ENCODE results near the gene GP9.

GP9 gene

DNA sequence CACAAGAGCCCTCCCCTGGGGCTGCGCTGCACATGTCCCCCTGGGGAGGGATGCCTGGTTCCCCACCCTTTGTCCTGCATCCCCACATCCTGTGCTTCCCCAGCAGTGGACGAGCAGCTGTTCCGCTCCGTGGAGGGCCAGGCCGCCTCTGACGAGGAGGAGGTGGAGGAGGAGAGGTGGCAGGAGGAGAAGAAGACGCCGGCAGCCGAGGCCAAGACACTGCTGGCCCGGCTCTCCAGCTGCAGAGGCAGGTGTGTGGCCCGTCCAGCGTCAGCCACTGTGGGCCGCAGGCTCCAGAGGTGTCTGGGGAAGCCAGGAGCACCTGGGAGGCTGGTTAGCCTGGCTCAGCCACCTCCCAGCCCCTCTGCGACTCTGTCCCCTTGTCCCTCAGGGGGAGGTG, 27.9 kb upstream of the GP9 start:
- TF ChIP-seq TAF1 (IDR thresholded peaks at IDR 0.05; ENCODE audit: borderline replicate concordance, insufficient read depth, low read length), result no peak
- TF ChIP-seq, protein P1, sequence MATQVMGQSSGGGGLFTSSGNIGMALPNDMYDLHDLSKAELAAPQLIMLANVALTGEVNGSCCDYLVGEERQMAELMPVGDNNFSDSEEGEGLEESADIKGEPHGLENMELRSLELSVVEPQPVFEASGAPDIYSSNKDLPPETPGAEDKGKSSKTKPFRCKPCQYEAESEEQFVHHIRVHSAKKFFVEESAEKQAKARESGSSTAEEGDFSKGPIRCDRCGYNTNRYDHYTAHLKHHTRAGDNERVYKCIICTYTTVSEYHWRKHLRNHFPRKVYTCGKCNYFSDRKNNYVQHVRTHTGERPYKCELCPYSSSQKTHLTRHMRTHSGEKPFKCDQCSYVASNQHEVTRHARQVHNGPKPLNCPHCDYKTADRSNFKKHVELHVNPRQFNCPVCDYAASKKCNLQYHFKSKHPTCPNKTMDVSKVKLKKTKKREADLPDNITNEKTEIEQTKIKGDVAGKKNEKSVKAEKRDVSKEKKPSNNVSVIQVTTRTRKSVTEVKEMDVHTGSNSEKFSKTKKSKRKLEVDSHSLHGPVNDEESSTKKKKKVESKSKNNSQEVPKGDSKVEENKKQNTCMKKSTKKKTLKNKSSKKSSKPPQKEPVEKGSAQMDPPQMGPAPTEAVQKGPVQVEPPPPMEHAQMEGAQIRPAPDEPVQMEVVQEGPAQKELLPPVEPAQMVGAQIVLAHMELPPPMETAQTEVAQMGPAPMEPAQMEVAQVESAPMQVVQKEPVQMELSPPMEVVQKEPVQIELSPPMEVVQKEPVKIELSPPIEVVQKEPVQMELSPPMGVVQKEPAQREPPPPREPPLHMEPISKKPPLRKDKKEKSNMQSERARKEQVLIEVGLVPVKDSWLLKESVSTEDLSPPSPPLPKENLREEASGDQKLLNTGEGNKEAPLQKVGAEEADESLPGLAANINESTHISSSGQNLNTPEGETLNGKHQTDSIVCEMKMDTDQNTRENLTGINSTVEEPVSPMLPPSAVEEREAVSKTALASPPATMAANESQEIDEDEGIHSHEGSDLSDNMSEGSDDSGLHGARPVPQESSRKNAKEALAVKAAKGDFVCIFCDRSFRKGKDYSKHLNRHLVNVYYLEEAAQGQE (IDR thresholded peaks at IDR 0.05; ENCODE audit: insufficient read depth in 1 of 2, low read depth in 2 of 2, low read length in 2 of 2), result no peak
- TF ChIP-seq FOXP2 (optimal IDR thresholded peaks at IDR 0.05; ENCODE audit: borderline replicate concordance, extremely low read depth, extremely low read length, insufficient read depth), result no peak
- no peak for TF ChIP-seq SIN3A (IDR thresholded peaks at IDR 0.05; ENCODE audit: borderline replicate concordance, insufficient read depth, low read length)
- TF ChIP-seq POLR2AphosphoS5 (IDR thresholded peaks at IDR 0.05; ENCODE audit: low read depth, low read length), result no peak

DNA sequence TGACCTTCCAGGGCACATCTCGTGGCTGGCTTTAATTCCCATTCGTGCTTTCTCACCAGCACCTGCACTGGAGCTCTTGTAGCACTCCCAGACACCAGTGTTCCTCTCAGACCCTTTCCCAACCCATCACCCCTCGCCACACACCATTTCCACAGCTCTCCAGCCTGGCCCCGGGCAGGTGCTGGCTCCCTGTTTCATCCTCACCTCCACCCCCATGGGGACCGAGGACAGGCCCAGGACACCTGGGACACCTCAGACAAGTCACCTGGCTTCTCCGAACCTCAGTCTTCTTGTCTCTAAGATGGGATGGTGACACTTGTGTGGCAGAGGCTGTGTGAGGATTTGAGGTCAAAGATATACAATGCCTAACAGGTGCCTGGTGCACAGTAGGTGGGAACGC, 27.4 kb upstream of the GP9 start:
- TF ChIP-seq TAF1 (IDR thresholded peaks at IDR 0.05; ENCODE audit: borderline replicate concordance, insufficient read depth, low read length) (no peak), FOXP2 (optimal IDR thresholded peaks at IDR 0.05; ENCODE audit: borderline replicate concordance, extremely low read depth, extremely low read length, insufficient read depth) (no peak), SIN3A (IDR thresholded peaks at IDR 0.05; ENCODE audit: borderline replicate concordance, insufficient read depth, low read length) (no peak), POLR2AphosphoS5 (IDR thresholded peaks at IDR 0.05; ENCODE audit: low read depth, low read length) (no peak)

DNA sequence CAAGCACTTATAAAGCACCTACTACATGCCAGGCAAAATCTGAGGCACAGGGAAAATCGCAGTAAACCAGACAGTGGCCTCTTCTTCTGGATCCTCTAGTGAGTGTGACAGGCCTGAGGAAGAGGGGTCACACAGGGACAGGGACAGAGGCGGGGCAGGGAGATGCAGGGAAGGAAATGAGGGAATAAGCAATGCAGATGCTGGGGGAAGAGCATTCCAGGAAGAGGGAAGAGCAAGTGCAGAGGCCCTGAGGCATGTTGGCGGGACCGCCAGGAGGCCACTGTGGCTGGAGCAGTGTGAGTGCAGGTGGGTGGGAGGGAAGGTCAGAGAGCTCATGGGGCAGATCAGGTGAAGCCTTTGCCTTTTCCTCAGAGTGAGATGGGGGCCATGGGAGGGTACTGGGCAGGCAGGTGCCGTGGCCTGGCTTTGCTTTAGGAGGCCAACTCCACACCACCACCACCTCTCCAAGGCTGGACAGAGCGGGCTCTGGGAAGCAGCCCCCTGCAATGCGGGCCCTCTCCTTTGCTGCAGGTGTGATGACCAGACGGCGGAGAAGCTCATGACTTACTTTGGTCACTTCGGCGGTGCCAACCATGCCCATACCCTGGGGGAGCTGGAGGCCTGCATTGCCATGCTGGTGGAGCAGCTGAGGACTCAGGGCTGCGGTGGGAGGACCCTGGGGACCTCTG, 26.8 kb upstream of the GP9 start:
- no peak for TF ChIP-seq POLR2AphosphoS5 (IDR thresholded peaks at IDR 0.05; ENCODE audit: low read depth, low read length)
- TF ChIP-seq, protein P1 (IDR thresholded peaks at IDR 0.05; ENCODE audit: insufficient read depth in 1 of 2, low read depth in 2 of 2, low read length in 2 of 2), result no peak
- no peak for TF ChIP-seq FOXP2 (optimal IDR thresholded peaks at IDR 0.05; ENCODE audit: borderline replicate concordance, extremely low read depth, extremely low read length, insufficient read depth)
- TF ChIP-seq TAF1 (IDR thresholded peaks at IDR 0.05; ENCODE audit: borderline replicate concordance, insufficient read depth, low read length), result no peak
- no peak for TF ChIP-seq SIN3A (IDR thresholded peaks at IDR 0.05; ENCODE audit: borderline replicate concordance, insufficient read depth, low read length)

DNA sequence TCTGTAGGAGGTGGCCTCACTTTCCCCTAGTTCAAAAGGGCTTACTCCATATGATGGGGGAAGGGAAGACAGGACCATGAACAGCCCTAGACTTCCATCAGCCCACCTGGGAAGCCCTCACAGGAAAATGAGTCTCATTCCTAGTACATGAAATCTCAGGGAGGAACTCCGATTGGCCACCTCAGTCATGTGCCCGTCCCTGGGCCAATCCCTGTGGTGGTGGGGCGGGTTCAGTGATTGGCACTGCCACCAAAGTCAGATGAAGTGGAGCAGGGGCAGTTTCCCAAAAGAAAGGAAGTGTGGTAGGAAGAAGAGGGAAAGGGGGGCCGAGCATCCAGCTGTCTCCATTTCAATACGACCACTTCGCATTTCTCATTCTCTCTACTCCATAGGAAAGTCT, 25.9 kb upstream of the GP9 start:
- no peak for TF ChIP-seq POLR2AphosphoS5 (IDR thresholded peaks at IDR 0.05; ENCODE audit: low read depth, low read length)
- TF ChIP-seq TAF1 (IDR thresholded peaks at IDR 0.05; ENCODE audit: borderline replicate concordance, insufficient read depth, low read length), result no peak
- TF ChIP-seq SIN3A (IDR thresholded peaks at IDR 0.05; ENCODE audit: borderline replicate concordance, insufficient read depth, low read length), result no peak
- TF ChIP-seq FOXP2 (optimal IDR thresholded peaks at IDR 0.05; ENCODE audit: borderline replicate concordance, extremely low read depth, extremely low read length, insufficient read depth), result no peak
- TF ChIP-seq, protein P1 (IDR thresholded peaks at IDR 0.05; ENCODE audit: insufficient read depth in 1 of 2, low read depth in 2 of 2, low read length in 2 of 2), result no peak

DNA sequence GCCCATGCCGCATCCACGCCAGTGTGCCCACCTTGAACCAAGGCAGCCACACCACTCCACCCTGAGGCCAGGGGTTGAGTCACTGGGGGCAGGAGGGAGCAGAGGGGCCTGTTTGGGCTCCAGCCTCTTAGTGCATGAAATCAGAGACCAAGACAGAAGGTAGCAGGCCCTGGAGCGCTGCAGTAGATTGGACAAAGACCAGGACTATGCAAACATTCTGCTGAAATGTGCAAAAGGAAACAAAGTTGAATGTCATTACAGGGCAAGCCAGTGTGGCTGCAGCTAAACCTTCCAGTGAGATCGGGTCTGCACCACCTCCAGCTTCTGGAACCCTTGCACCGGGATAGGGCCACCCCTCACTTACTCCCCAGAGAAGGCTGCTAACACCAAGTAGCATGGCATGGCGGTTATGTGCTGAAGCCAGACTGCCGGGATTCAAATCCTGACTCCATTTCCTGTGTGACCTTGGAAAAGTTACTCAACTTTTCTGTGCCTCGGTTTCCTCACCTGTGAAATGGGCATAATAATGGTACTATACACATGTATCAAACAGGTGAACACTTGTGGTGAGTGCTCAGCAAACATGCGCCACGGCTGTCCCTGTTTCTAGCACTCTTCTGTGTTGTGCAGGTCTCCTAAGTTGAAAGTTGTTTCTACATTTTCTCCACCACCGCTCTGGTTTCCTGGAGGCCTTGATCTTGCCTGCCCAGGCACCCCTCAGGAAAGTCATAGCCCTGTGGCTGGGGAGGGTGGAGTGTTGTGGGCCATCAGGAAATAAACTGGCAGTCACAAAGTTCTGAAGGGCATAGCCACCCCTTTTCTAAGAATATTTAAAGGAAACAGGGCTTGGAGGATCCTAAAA, 25.0 kb upstream of the GP9 start:
- TF ChIP-seq, protein P1 (IDR thresholded peaks at IDR 0.05; ENCODE audit: insufficient read depth in 1 of 2, low read depth in 2 of 2, low read length in 2 of 2), result no peak
- TF ChIP-seq TAF1 (IDR thresholded peaks at IDR 0.05; ENCODE audit: borderline replicate concordance, insufficient read depth, low read length) (no peak), SIN3A (IDR thresholded peaks at IDR 0.05; ENCODE audit: borderline replicate concordance, insufficient read depth, low read length) (no peak), FOXP2 (optimal IDR thresholded peaks at IDR 0.05; ENCODE audit: borderline replicate concordance, extremely low read depth, extremely low read length, insufficient read depth) (no peak), POLR2AphosphoS5 (IDR thresholded peaks at IDR 0.05; ENCODE audit: low read depth, low read length) (no peak)

Measured in PFSK-1 (cell line).